Vagina (tissue), 2 donors: ENCODE results near the gene CASP12.

Experiments
- POLR2AphosphoS5 ChIP-seq, 2 donors: sonication (generic); formaldehyde crosslinking; IDR thresholded peaks; one replicate each; pipeline ENCODE4 v1.9.0; 2017; ENCODE audit warnings: antibody characterized with exemption in 2 of 2, mild to moderate bottlenecking in 2 of 2, low read depth in 1 of 2; ENCODE audit not compliant: insufficient read depth in 1 of 2
- TF ChIP-seq, protein P1 (sequence below), 3 experiments: fragments of 450-650 bp in 2 of 3; fragments of 200-600 bp in 1 of 3; sonication (generic) in 1 of 3; IDR thresholded peaks; one replicate each; pipeline ENCODE4 v1.5.1; 2017 to 2019; ENCODE audit warnings: antibody characterized with exemption in 3 of 3, mild to moderate bottlenecking in 2 of 3, moderate library complexity in 2 of 3

- TF ChIP-seq, protein P1, sequence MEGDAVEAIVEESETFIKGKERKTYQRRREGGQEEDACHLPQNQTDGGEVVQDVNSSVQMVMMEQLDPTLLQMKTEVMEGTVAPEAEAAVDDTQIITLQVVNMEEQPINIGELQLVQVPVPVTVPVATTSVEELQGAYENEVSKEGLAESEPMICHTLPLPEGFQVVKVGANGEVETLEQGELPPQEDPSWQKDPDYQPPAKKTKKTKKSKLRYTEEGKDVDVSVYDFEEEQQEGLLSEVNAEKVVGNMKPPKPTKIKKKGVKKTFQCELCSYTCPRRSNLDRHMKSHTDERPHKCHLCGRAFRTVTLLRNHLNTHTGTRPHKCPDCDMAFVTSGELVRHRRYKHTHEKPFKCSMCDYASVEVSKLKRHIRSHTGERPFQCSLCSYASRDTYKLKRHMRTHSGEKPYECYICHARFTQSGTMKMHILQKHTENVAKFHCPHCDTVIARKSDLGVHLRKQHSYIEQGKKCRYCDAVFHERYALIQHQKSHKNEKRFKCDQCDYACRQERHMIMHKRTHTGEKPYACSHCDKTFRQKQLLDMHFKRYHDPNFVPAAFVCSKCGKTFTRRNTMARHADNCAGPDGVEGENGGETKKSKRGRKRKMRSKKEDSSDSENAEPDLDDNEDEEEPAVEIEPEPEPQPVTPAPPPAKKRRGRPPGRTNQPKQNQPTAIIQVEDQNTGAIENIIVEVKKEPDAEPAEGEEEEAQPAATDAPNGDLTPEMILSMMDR (IDR thresholded peaks at IDR 0.05), result no peak
- no peak for TF ChIP-seq POLR2AphosphoS5 (IDR thresholded peaks at IDR 0.05; ENCODE audit: insufficient read depth in 1 of 2, low read depth in 1 of 2)
These were observed 55.0 kb downstream of the CASP12 start for GRCh38 chr11:104843150-104843836.
